Endothelial cell of umbilical vein (primary cell): ENCODE measurements around the gene DOCK6. TPM values are rescaled to one million over a fixed set of nuclear protein-coding genes. Genes with fewer than 3 reads are reported as not detected.

ENCODE experiments used
- BruUV-seq: library from RNA; stranded (reverse); fragments of 400-500 nt; replicated peaks from 2 replicates; lab custom pipeline; 2021; lab: Mats Ljungman, UMichigan
- CTCF ChIA-PET: fragments of 300-600, 350-600 bp; sonication (Branson Sonifier 250); formaldehyde crosslinking; loops from one replicate; lab custom pipeline; 2021; ENCODE audit warnings: antibody characterized with exemption, inconsistent platforms; lab: Charles Lee
- POLR2A ChIA-PET: fragments of 300-600, 350-600 bp; sonication (Branson Sonifier 250); formaldehyde crosslinking; loops from one replicate; lab custom pipeline; 2021; ENCODE audit warnings: antibody characterized with exemption, inconsistent platforms; lab: Charles Lee
- DNase-seq: peaks from one replicate; pipeline ENCODE4 v3.0.0-alpha.2; 2011; ENCODE audit warnings: low read depth, low spot score
- FAIRE-seq: peaks from 2 replicates; lab custom pipeline; 2011; peaks lifted over from hg19 to GRCh38; lab: Jason Lieb, UNC
- H2AFZ ChIP-seq: 2 replicates; pipeline ENCODE4 v1.6.0; 2012; ENCODE audit warnings: low read depth, low read length, control low read depth, inconsistent platforms
- H3K27ac ChIP-seq: 2 replicates; pipeline ENCODE4 v1.5.1; 2011; ENCODE audit warnings: low read depth, mild to moderate bottlenecking, control low read depth, low read length, moderate library complexity; ENCODE audit not compliant: insufficient read depth
- H3K27me3 ChIP-seq, 2 experiments: 2 replicates each; pipeline versions ENCODE4 v1.6.0 to v1.6.1; 2011; ENCODE audit warnings: low read length in 2 of 2, mixed read lengths in 1 of 2; ENCODE audit not compliant: control insufficient read depth in 2 of 2, insufficient read depth in 2 of 2
- H3K36me3 ChIP-seq, 2 experiments: 2 replicates in 1 of 2; 3 replicates in 1 of 2; pipeline ENCODE4 v1.5.1; 2011; ENCODE audit warnings: low read length in 2 of 2, mild to moderate bottlenecking in 1 of 2, moderate library complexity in 1 of 2; ENCODE audit not compliant: control insufficient read depth in 2 of 2, insufficient read depth in 2 of 2; ENCODE audit errors: extremely low read depth in 1 of 2
- H3K4me1 ChIP-seq: 3 replicates; pipeline ENCODE4 v1.5.1; 2011; ENCODE audit warnings: mild to moderate bottlenecking, low read length; ENCODE audit not compliant: control insufficient read depth, insufficient read depth; ENCODE audit errors: extremely low read depth
- H3K4me2 ChIP-seq: 2 replicates; pipeline ENCODE4 v1.6.1; 2011; ENCODE audit warnings: low read length, control low read depth, mixed read lengths; ENCODE audit not compliant: insufficient read depth
- H3K4me3 ChIP-seq, 3 experiments: fragments of 200-600 bp in 1 of 3; sonication (generic), shearing (Covaris generic) in 1 of 3; replicated peaks in 1 of 3; 2 replicates each; pipeline ENCODE4 v1.5.1; 2011 to 2016; ENCODE audit warnings: control low read depth in 3 of 3, low read length in 3 of 3, mild to moderate bottlenecking in 2 of 3, inconsistent platforms in 1 of 3, low read depth in 1 of 3, moderate library complexity in 1 of 3; ENCODE audit not compliant: insufficient read depth in 1 of 3
- H3K79me2 ChIP-seq: 2 replicates; pipeline ENCODE4 v1.6.0; 2012; ENCODE audit warnings: low read length, inconsistent platforms; ENCODE audit not compliant: control insufficient read depth, insufficient read depth
- H3K9ac ChIP-seq: replicated peaks from 2 replicates; pipeline ENCODE3; 2011; ENCODE audit warnings: low read length, control low read depth; ENCODE audit not compliant: insufficient read depth; ENCODE audit errors: extremely low read depth
- H3K9me1 ChIP-seq: replicated peaks from 3 replicates; pipeline ENCODE4 v1.6.0; 2011; ENCODE audit warnings: mild to moderate bottlenecking, low read length; ENCODE audit not compliant: control insufficient read depth, insufficient read depth; ENCODE audit errors: extremely low read depth
- H3K9me3 ChIP-seq: replicated peaks from 2 replicates; pipeline ENCODE4 v1.5.1; 2012; ENCODE audit warnings: low read length, inconsistent platforms; ENCODE audit not compliant: control insufficient read depth, insufficient read depth
- H4K20me1 ChIP-seq: replicated peaks from 2 replicates; pipeline ENCODE3; 2011; ENCODE audit warnings: mild to moderate bottlenecking, low read length; ENCODE audit not compliant: control insufficient read depth, insufficient read depth; ENCODE audit errors: extremely low read depth
- CTCF ChIP-seq, 2 donors: IDR thresholded peaks; 1 replicate in 1 of 2; 2 replicates in 1 of 2; pipeline ENCODE4 v1.5.1; 2011; ENCODE audit warnings: low read length in 2 of 2, mild to moderate bottlenecking in 2 of 2, moderate library complexity in 2 of 2, control low read depth in 1 of 2, inconsistent platforms in 1 of 2, low read depth in 1 of 2; ENCODE audit not compliant: insufficient read depth in 1 of 2; ENCODE audit errors: extremely low read depth in 1 of 2
- EZH2 ChIP-seq: IDR thresholded peaks from 2 replicates; pipeline ENCODE4 v1.6.1; 2012; ENCODE audit warnings: borderline replicate concordance, low read depth, mild to moderate bottlenecking, moderate library complexity, low read length, inconsistent platforms; ENCODE audit not compliant: severe bottlenecking
- FOS ChIP-seq: IDR thresholded peaks from 2 replicates; pipeline ENCODE4 v1.6.1; 2011; ENCODE audit warnings: mild to moderate bottlenecking, low read length, moderate library complexity, borderline replicate concordance; ENCODE audit not compliant: insufficient read depth
- GATA2 ChIP-seq: IDR thresholded peaks from 2 replicates; pipeline ENCODE4 v1.7.0; 2011; ENCODE audit warnings: low read depth, mild to moderate bottlenecking, moderate library complexity, mixed read lengths, low read length; ENCODE audit not compliant: insufficient read length, insufficient read depth
- JUN ChIP-seq: IDR thresholded peaks from 2 replicates; pipeline ENCODE4 v1.6.1; 2011; ENCODE audit warnings: borderline replicate concordance, low read depth; ENCODE audit not compliant: insufficient read length, insufficient read depth
- MYC ChIP-seq: IDR thresholded peaks from one replicate; pipeline ENCODE4 v1.6.1; 2011; ENCODE audit warnings: mild to moderate bottlenecking, low read depth, low read length
- POLR2A ChIP-seq: IDR thresholded peaks from 2 replicates; pipeline ENCODE4 v1.6.1; 2012; ENCODE audit warnings: low read depth, mild to moderate bottlenecking, control low read depth, low read length
- POLR2AphosphoS5 ChIP-seq: IDR thresholded peaks from 2 replicates; pipeline ENCODE4 v1.6.1; 2012; ENCODE audit warnings: low read depth, mild to moderate bottlenecking, control low read depth, low read length, moderate library complexity; ENCODE audit not compliant: insufficient read depth
- dilution Hi-C: fragments of 300-500 bp; cut with MboI; formaldehyde crosslinking; loops from one replicate; pipeline ENCODE4 v1.15.0; 2019; ENCODE audit warnings: low sequenced_read_pairs; ENCODE audit not compliant: extremely low pct_ligation_motif_present
- intact Hi-C: fragments of 100-400 bp; cut with micrococcal nuclease; formaldehyde crosslinking; loops from one replicate; pipeline ENCODE4 v1.10.0; 2022
- polyA plus RNA-seq, 4 experiments: library from polyadenylated mRNA; depleted of rRNA in 3 of 4; stranded (reverse) in 3 of 4; unstranded in 1 of 4; fragments of >200 nt; gene quantifications; 2 replicates each; pipeline versions ENCODE4 v1.2.1 to v1.2.3, GENCODE V29; 2011 to 2012; ENCODE audit warnings: missing spikeins in 1 of 4
- total RNA-seq: library from RNA; stranded (reverse); gene quantifications from 2 replicates; pipeline ENCODE4 v1.2.3, GENCODE V29; 2021
- TF ChIP-seq, protein P1 (sequence below): IDR thresholded peaks from 2 replicates; pipeline ENCODE4 v1.6.1; 2011; ENCODE audit not compliant: insufficient read depth, insufficient read length

DOCK6 gene
- total and polyA plus RNA-seq, 2 donors (not counting 3 experiments of a cell fraction or from before 2014, with no cell fraction given): 126 to 334 TPM

- ChIA-PET POLR2A (no interaction called here), CTCF (interaction anchor here (0.9 to 5.3 kb wide), 3 partner anchors 12 to 65 kb away, joined by 3 to 25 read pairs (median 5); no protein-coding TSS in a partner anchor)
- Histone ChIP-seq H3K36me3 (peaks cover 10 to 20% of the 10 kb centered on the region in 2 experiments), H3K79me2 (peaks cover 30% of the 10 kb centered on the region), H3K9me1 (no peaks in the 10 kb centered on the region), H3K9me3 (no peaks in the 10 kb centered on the region), H4K20me1 (no peaks in the 10 kb centered on the region), H3K4me1 (peaks cover 16% of the 10 kb centered on the region), H3K4me3 (no peak overlapping the region), H3K27ac (peak overlapping the region; percentile 12), H2AFZ (no peak overlapping the region), H3K9ac (no peak overlapping the region), H3K27me3 (no peaks in the 10 kb centered on the region), H3K4me2 (no peak overlapping the region)
- DNase-seq (peak; percentile 40), FAIRE-seq (peak; percentile 81)
- dilution Hi-C loops: no loop called here
- BruUV-seq: no TSS peak
- intact Hi-C loops: no loop called here
- TF ChIP-seq, protein P1, sequence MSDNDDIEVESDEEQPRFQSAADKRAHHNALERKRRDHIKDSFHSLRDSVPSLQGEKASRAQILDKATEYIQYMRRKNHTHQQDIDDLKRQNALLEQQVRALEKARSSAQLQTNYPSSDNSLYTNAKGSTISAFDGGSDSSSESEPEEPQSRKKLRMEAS: peak; percentile 75
- TF ChIP-seq JUN: no peak
Observed at GRCh38 chr19:11191273-11191755, 71.0 kb downstream of the DOCK6 start.

- TF ChIP-seq JUN (no peak), POLR2AphosphoS5 (no peak), CTCF (IDR thresholded peaks at IDR 0.05; ENCODE audit: extremely low read depth in 1 of 2, insufficient read depth in 1 of 2, low read depth in 1 of 2, low read length in 2 of 2) (no peak), POLR2A (no peak), MYC (no peak), EZH2 (no peak), FOS (no peak), GATA2 (no peak)
- TF ChIP-seq, protein P1: no peak
- H3K36me3 ChIP-seq: peaks cover 10 to 22% of the 10 kb centered on the region in 2 experiments
- no peaks in the 10 kb centered on the region for H3K9me1 ChIP-seq
- H3K4me3 ChIP-seq: no peak overlapping the region
- intact Hi-C loops (no loop called here), dilution Hi-C loops (no loop called here)
- H4K20me1 ChIP-seq: no peaks in the 10 kb centered on the region
- DNase-seq: no peak
- no peaks in the 10 kb centered on the region for H3K9me3 ChIP-seq
- no peak overlapping the region for H3K9ac ChIP-seq
- H3K4me1 ChIP-seq: peaks cover 11% of the 10 kb centered on the region
- ChIA-PET POLR2A (interaction anchor here (1.3 kb wide), 1 partner anchor 22 kb away, joined by 3 read pairs; no protein-coding TSS in a partner anchor), CTCF (interaction anchor here (1.0 to 5.3 kb wide), 5 partner anchors 13 to 65 kb away, joined by 3 to 25 read pairs (median 3); no protein-coding TSS in a partner anchor)
- H2AFZ ChIP-seq: no peak overlapping the region
- no peak overlapping the region for H3K4me2 ChIP-seq
- no peak for FAIRE-seq
- peaks cover 25% of the 10 kb centered on the region for H3K79me2 ChIP-seq
- no peaks in the 10 kb centered on the region for H3K27me3 ChIP-seq
- no peak overlapping the region for H3K27ac ChIP-seq
- no TSS peak for BruUV-seq
Observed at GRCh38 chr19:11190501-11190900, 71.8 kb downstream of the DOCK6 start.
